Neural progenitor cell (in vitro differentiated cells): ENCODE measurements around the gene FIBCD1.

Experiments
- CTCF ChIP-seq: fragments of 200-600 bp; sonication (generic); IDR thresholded peaks from 2 replicates; pipeline ENCODE4 v1.5.1; 2017; ENCODE audit warnings: antibody characterized with exemption, mild to moderate bottlenecking
- EZH2phosphoT487 ChIP-seq: fragments of 200-600 bp; sonication (generic); IDR thresholded peaks from 2 replicates; pipeline ENCODE4 v1.6.1; 2017; ENCODE audit warnings: antibody characterized with exemption

DNA sequence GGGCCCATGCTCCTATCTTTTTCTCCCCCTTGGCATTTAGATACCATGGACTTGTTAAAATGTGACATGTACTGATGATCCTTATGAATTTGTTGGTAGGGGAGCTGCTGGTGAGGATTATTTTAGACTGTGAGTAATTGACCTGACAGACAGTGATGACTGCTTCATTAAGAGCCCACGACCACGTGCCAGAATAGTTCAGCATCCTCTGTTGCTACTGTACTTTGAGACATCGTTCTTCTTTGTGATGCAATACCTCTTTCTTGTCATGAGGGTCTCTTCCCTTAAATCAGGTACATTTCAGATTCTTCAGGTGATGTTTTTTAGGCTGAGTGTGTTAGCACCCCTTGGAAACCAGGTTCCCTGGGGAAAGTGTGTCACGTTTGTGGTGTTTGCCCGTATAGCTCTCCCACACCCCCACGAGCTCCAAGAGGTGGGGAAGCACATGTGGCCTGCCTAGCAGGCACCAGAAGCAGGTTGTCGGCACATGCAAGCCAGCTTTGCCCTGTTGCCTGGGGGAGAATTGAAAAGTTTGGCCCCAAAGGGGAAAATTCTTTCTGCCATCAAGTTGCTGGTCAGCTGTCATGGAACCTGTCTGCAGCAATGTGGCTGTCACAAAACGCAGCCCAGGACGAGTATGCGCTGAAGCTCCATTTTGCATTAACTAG lies 67.5 kb downstream of the FIBCD1 start:
- TF ChIP-seq CTCF: no peak
- no peak for TF ChIP-seq EZH2phosphoT487
